GM19372 (cell line): ENCODE data around the gene CCR2.
"Not testable (repeated sequence)": the region's sequence is repeated elsewhere in the genome, so short reads cannot be mapped to it uniquely, and the experiment has no call there.

ENCODE experiments used
- ATAC-seq: cut with Tn5 transposase; IDR thresholded peaks from one replicate; pipeline ENCODE4 v1.9.1; 2021; ENCODE audit warnings: mild to moderate bottlenecking, low read depth, moderate library complexity; ENCODE audit not compliant: unreplicated experiment

CCR2 gene

GRCh38 chr3:46375218-46375617 lies 21.3 kb downstream of the CCR2 start:
- ATAC-seq, result no peak

GRCh38 chr3:46375814-46376213 lies 21.9 kb downstream of the CCR2 start:
- no peak for ATAC-seq

DNA sequence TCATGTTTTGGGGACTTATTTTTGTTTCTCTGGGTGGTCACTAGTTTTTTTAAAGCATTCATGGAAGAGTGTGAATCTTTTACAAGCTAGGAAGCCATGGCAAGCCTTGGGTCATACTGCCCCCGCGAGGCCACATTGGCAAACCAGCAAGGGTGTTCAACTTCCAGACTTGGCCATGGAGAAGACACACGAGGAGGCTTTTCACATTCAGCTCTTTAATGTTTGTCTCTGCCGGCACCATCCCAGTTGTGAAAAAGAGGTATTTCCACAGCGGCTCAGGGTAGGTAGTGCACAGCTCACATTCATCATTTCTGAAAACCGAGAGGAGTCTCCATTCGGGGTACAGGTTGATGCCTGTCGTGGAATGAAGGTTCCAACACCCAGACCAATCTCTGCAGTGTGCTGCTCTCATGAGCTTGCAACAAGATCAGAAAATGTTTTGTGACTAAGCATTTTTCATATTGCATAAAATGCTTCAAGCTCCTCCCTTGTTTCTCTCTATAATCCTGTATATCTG lies 24.6 kb downstream of the CCR2 start:
- ATAC-seq, result no peak

DNA sequence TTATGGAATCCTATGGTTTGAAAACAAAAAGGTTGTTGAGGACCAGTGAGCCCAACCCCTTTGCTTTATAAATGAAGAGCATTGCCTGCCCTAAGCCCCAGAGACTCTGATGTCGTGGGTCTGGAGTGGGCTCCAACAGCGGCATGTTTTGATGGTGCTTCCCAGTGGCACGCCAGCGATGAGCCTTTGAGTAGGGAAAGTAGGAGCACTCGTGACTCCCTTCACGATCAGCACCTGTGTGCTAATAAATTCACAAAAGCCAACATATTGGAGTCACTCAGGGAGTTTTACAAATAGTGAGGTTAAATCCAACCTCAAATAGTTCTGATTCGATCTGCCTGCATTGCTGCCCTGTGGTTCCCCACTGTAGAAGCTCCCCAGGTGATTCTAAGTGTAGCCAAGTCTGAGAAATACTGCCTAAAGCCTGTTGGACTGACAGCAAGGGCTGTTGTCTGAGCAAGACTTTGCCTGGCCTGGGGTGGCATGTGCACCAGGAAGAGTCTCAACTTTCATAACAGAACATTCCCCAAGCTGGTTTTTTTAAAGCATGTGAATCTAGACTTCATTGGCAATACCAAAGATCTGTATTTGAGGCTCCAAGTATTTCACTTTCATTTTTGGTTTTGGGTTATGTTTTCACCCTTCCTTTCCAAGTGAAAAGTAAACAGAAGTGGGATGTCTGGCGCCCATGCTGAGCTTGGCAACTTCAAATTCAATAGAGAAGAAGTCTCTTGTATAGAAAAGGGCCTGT lies 26.7 kb downstream of the CCR2 start:
- no peak for ATAC-seq

GRCh38 chr3:46381625-46382024 lies 27.7 kb downstream of the CCR2 start:
- ATAC-seq, result no peak

GRCh38 chr3:46383211-46383950 lies 29.5 kb downstream of the CCR2 start:
- ATAC-seq, result no peak

DNA sequence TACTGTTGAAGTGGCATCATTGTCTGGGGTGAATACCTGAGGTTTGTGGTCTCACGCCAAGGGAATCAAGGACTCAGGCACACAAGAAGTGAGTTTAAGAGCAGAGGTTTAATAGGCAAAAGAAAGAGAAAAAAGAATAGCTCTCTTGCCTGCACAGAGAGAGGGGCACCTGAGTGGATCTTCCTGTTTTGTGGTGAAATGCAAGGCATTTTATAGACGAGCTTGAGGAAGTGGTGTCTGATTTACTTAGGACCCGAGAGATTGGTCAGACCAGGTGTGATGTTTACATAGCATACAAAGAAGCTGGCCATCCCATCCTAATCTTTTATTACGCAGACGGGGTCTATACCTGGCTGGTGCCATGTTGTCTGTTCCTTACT lies 30.0 kb downstream of the CCR2 start:
- no peak for ATAC-seq

- no peak for ATAC-seq
Observed at GRCh38 chr3:46386205-46386604, 32.3 kb downstream of the CCR2 start.

DNA sequence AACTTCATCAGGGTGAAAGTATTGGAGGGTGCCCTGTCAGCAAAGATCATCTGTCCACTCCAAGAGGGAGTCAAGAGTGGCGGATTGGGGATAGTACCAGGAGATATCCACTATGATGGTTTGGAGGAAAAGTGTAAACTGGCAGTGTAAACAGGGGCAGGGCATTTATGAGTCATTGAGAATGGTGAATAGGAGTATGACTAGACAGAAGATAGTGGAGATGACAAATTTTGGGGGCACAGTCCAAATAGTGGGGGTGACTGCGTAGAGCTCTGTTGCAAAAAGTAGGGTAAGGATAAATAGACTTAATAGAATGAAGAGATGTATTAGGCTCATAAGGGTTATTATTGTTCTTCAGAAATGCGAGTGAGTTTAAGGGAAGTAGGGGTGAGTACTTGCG lies 34.9 kb downstream of the CCR2 start:
- not testable (repeated sequence) for ATAC-seq

DNA sequence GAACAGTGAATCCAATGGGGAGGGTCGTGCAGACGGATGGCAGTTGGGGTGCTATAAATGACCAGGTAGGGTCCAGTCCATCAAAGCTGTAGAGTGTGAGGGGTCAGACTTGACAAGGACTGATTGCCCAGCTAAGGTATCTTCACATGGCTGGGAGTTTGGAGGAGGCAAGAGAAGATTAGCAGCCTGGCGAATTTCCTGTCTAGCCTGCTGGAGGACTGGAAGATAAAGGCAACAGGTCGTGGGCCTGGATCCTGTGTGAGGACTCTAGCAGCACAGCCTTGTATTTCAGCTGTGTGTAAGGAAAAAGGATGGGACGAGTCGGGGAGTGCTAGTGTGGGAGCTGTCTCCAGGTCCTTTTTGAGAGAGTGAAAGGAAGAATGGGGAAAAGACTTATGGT lies 35.4 kb downstream of the CCR2 start:
- no peak for ATAC-seq

- ATAC-seq, result not testable (repeated sequence)
Observed at GRCh38 chr3:46391526-46391925, 37.6 kb downstream of the CCR2 start.

- ATAC-seq, result no peak
Observed at GRCh38 chr3:46393011-46393410, 39.1 kb downstream of the CCR2 start.

- no peak for ATAC-seq
Observed at GRCh38 chr3:46393554-46394434, 39.9 kb downstream of the CCR2 start.

GRCh38 chr3:46395210-46395661 lies 41.3 kb downstream of the CCR2 start:
- no peak for ATAC-seq

- ATAC-seq, result no peak
Observed at GRCh38 chr3:46395766-46396530, 42.0 kb downstream of the CCR2 start.

DNA sequence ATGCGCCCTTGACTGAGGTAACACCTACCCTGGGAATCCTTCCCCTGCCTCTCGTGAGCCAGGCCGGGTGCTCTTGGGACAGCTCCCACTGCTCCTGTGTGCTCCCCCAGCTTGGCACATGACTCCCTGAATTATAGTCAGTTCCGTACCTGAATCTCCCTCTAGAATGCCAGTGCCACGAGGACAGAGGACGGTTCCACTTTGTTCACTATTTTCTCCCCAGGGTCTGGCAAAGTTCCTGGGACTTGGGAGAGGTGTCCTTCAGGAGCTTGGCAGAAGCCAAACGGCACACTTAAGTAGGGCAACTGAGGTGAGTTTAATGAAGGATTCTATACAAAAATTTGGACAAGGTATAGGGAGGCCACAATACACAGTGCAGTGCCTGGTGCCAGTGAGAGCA lies 43.2 kb downstream of the CCR2 start:
- ATAC-seq, result no peak

GRCh38 chr3:46398186-46398955 lies 44.5 kb downstream of the CCR2 start:
- ATAC-seq, result no peak

DNA sequence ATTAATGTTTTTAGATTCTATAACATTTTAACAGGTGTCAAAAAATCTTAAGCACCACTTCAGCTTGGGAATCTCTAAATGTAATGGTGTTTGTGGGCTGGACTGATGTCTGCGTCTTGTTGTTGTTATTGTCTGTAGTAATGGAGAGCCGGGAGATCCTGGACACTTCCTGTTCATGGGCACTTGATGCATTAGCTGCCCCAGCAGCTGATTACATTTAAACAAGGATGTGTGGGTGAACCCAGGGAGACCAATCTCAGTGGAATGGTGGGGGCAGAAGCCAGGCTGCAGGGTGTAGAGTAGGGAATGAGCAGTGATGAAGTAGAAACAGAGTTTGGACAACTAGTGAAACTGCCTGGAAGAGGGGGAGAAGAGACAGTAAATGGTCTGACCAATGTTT lies 45.2 kb downstream of the CCR2 start:
- no peak for ATAC-seq

DNA sequence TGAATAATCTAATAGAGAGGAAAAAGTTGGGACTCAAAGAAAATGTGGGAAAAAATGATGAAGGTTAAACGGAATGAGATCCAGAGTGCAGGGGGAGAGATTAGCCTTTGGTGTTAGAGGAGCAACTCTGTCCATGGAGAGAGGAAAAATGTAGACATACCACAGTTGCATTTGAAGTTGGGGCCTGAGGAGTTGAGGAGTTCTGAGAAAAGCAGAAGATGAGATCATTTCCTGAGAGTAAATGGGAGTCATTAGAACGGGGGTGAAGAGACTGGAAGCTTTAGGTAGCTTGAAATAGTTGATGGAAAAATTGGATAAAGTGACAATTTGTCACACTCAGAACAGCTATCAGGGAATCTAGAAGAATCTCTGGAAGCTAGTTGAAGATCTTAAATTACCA lies 45.6 kb downstream of the CCR2 start:
- ATAC-seq, result no peak
